ENCODE results near the gene NME2.

DNA sequence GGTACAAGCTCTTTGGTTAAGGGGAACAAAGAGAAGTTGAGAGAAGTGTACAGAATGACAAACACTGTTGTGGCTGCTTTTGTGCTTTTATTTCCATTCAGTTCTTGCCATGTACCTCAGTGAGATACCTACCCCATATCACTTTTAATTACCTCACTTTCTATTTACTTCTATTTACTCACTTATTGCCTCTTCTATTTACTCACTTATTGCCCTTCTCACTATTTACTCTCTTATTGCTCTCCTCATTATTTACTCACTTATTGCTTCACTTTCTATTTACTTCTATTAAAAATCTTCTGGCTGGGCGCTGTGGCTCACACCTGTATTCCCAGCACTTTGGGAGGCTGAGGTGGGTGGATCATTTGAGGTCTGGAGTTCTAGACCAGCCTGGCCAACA lies 51.7 kb downstream of the NME2 start:
- TF ChIP-seq, protein P1, sequence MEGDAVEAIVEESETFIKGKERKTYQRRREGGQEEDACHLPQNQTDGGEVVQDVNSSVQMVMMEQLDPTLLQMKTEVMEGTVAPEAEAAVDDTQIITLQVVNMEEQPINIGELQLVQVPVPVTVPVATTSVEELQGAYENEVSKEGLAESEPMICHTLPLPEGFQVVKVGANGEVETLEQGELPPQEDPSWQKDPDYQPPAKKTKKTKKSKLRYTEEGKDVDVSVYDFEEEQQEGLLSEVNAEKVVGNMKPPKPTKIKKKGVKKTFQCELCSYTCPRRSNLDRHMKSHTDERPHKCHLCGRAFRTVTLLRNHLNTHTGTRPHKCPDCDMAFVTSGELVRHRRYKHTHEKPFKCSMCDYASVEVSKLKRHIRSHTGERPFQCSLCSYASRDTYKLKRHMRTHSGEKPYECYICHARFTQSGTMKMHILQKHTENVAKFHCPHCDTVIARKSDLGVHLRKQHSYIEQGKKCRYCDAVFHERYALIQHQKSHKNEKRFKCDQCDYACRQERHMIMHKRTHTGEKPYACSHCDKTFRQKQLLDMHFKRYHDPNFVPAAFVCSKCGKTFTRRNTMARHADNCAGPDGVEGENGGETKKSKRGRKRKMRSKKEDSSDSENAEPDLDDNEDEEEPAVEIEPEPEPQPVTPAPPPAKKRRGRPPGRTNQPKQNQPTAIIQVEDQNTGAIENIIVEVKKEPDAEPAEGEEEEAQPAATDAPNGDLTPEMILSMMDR (conservative IDR thresholded peaks at IDR 0.05 in 1 of 2, IDR thresholded peaks at IDR 0.05 in 1 of 2; ENCODE audit: extremely low read depth in 1 of 2, insufficient read depth in 1 of 2, low read depth in 1 of 2, low read length in 2 of 2), result no peak
- no peak for TF ChIP-seq EZH2 (IDR thresholded peaks at IDR 0.05; ENCODE audit: borderline replicate concordance, low read length)

Measured in mammary epithelial cell (primary cell).